Activated naive CD8-positive, alpha-beta T cell treated with anti-CD3 and anti-CD28 coated beads, Interleukin-2, amount 50 U/mL, for 16 hours (primary cell): ENCODE measurements around the gene FAM186B.

ENCODE experiments used
- DNase-seq: peaks from one replicate; pipeline ENCODE4 v3.0.0-alpha.2; 2020; ENCODE audit warnings: low read depth, low spot score

Gene FAM186B

GRCh38 chr12:49537752-49538509 is 67.5 kb downstream of the FAM186B start:
- no peak for DNase-seq
